GM12878 (cell line): ENCODE results near the gene NOTCH4. TPM values are rescaled to one million over a fixed set of nuclear protein-coding genes. Genes with fewer than 3 reads are reported as not detected.
"Not testable (repeated sequence)": the region's sequence is repeated elsewhere in the genome, so short reads cannot be mapped to it uniquely, and the experiment has no call there.

Experiments
- ATAC-seq: fragments of 200-7000 bp; cut with Tn5 transposase; 3 replicates; pipeline ENCODE4 v1.9.1; 2020; ENCODE audit warnings: mild to moderate bottlenecking, moderate library complexity
- BruUV-seq: library from RNA; stranded (reverse); fragments of 400-500 nt; replicated peaks from 2 replicates; lab custom pipeline; 2021; lab: Mats Ljungman, UMichigan
- CTCF ChIA-PET: fragments of 300-600 bp; sonication (Branson Sonifier 250); formaldehyde crosslinking; extraction: SDS; loops from one replicate; lab custom pipeline; 2021; ENCODE audit warnings: inconsistent platforms; lab: Yijun Ruan, JAX
- POLR2A ChIA-PET: fragments of 350-600 bp; formaldehyde crosslinking; extraction: SDS; loops from one replicate; lab custom pipeline; 2021; ENCODE audit warnings: inconsistent platforms; lab: Charles Lee
- RAD21 ChIA-PET: fragments of 300-600 bp; sonication (Branson Sonifier 250); formaldehyde crosslinking; loops from one replicate; lab custom pipeline; 2023; ENCODE audit warnings: antibody characterized with exemption; ENCODE audit not compliant: unreplicated experiment; lab: Charles Lee
- SMC1A ChIA-PET: fragments of 300-600 bp; sonication (Branson Sonifier 250); formaldehyde crosslinking; loops from one replicate; lab custom pipeline; 2023; ENCODE audit not compliant: unreplicated experiment, uncharacterized antibody; lab: Charles Lee
- DNase-seq: peaks from one replicate; pipeline ENCODE4 v3.0.0-alpha.2; 2011; ENCODE audit warnings: low read depth, low spot score
- FAIRE-seq: peaks from 3 replicates; lab custom pipeline; 2011; peaks lifted over from hg19 to GRCh38; lab: Jason Lieb, UNC
- H2AFZ ChIP-seq: 2 replicates; pipeline ENCODE4 v1.6.0; 2011; ENCODE audit warnings: low read depth, low read length, control low read depth; ENCODE audit not compliant: control insufficient read depth
- H3K27ac ChIP-seq: 2 replicates; pipeline ENCODE4 v1.5.1; 2011; ENCODE audit warnings: control low read depth; ENCODE audit not compliant: control insufficient read depth, insufficient read depth
- H3K27me3 ChIP-seq, 2 experiments: replicated peaks in 1 of 2; 2 replicates each; pipeline versions ENCODE4 v1.6.0 to v1.6.1; 2011; ENCODE audit warnings: low read length in 1 of 2; ENCODE audit not compliant: control insufficient read depth in 2 of 2, insufficient read depth in 2 of 2
- H3K36me3 ChIP-seq, 2 experiments: 2 replicates each; pipeline ENCODE4 v1.5.1; 2011; ENCODE audit warnings: low read length in 1 of 2; ENCODE audit not compliant: control insufficient read depth in 2 of 2, insufficient read depth in 2 of 2
- H3K4me1 ChIP-seq: 2 replicates; pipeline ENCODE4 v1.6.1; 2011; ENCODE audit warnings: mild to moderate bottlenecking, low read length, moderate library complexity, mixed read lengths; ENCODE audit not compliant: control insufficient read depth, insufficient read depth
- H3K4me2 ChIP-seq: 2 replicates; pipeline ENCODE4 v1.6.0; 2011; ENCODE audit warnings: control low read depth; ENCODE audit not compliant: control insufficient read depth, insufficient read depth
- H3K4me3 ChIP-seq: fragments of 200-600 bp; sonication (generic); 2 replicates; pipeline ENCODE4 v1.5.1; 2016
- H3K79me2 ChIP-seq: 2 replicates; pipeline ENCODE4 v1.6.0; 2011; ENCODE audit warnings: low read length; ENCODE audit not compliant: control insufficient read depth, insufficient read depth
- H3K9ac ChIP-seq: 2 replicates; pipeline ENCODE4 v1.8.0; 2011; ENCODE audit warnings: low read length, control low read depth, mixed read lengths; ENCODE audit not compliant: control insufficient read depth, insufficient read depth
- H3K9me3 ChIP-seq: replicated peaks from 3 replicates; pipeline ENCODE4 v1.5.1; 2011; ENCODE audit warnings: mild to moderate bottlenecking, low read length; ENCODE audit not compliant: control insufficient read depth, insufficient read depth
- H4K20me1 ChIP-seq: 2 replicates; pipeline ENCODE4 v1.6.0; 2011; ENCODE audit not compliant: control insufficient read depth, insufficient read depth
- CBFB ChIP-seq: IDR thresholded peaks from 2 replicates; pipeline ENCODE4 v1.6.1; 2016; ENCODE audit warnings: antibody characterized with exemption, low read depth
- IKZF1 ChIP-seq: fragments of 450-650 bp; conservative IDR thresholded peaks from 2 replicates; pipeline ENCODE4 v1.6.1; 2017; ENCODE audit warnings: antibody characterized with exemption, mild to moderate bottlenecking
- POLR2AphosphoS5 ChIP-seq: IDR thresholded peaks from 2 replicates; pipeline ENCODE4 v1.6.1; 2011; ENCODE audit warnings: mild to moderate bottlenecking, low read length, inconsistent platforms
- ZBTB40 ChIP-seq: fragments of 450-650 bp; IDR thresholded peaks from 2 replicates; pipeline ENCODE4 v1.6.1; 2016; ENCODE audit warnings: mild to moderate bottlenecking, moderate library complexity, borderline replicate concordance
- ZNF384 ChIP-seq: IDR thresholded peaks from 2 replicates; pipeline ENCODE4 v1.6.1; 2012; ENCODE audit warnings: low read depth, mild to moderate bottlenecking, low read length, improper control_type of control experiment, borderline replicate concordance
- ZNF687 ChIP-seq: fragments of 450-650 bp; IDR thresholded peaks from 2 replicates; pipeline ENCODE4 v1.6.1; 2017; ENCODE audit warnings: mild to moderate bottlenecking, moderate library complexity
- WGBS: methylation state at CpG from one replicate; pipeline ENCODE4 v1.1.6; 2016; ENCODE audit warnings: low lambda C conversion rate; ENCODE audit not compliant: insufficient replicate concordance, insufficient coverage; ENCODE audit errors: missing lambda C conversion rate; 5-methylcytosine and 5-hydroxymethylcytosine counted together
- in situ Hi-C: fragments of 300-500 bp; cut with MboI; formaldehyde crosslinking; loops from 9 replicates; pipeline ENCODE4 v1.14.3; 2018; ENCODE audit warnings: mixed read lengths
- intact Hi-C: fragments of 100-400 bp; cut with micrococcal nuclease; formaldehyde crosslinking; loops from one replicate; pipeline ENCODE4 v1.14.2; 2022; ENCODE audit not compliant: unreplicated experiment
- polyA plus RNA-seq, 11 experiments: library from polyadenylated mRNA; depleted of rRNA in 4 of 11; unstranded in 6 of 11; stranded (reverse) in 5 of 11; fragments of >200 nt; fragmentation: Nextera tagmentation in 4 of 11; fragmentation: Illumina TruSeq in 1 of 11; extraction: Ambion mirVana in 4 of 11; extraction: Trizol in 1 of 11; gene quantifications; 1 replicate in 1 of 11; 2 replicates in 10 of 11; pipeline versions ENCODE4 v1.2.1 to v1.2.3, GENCODE V29; 2011 to 2016; ENCODE audit warnings: inconsistent platforms in 2 of 11, missing spikeins in 2 of 11, low read depth in 1 of 11
- total RNA-seq, 4 experiments: library from RNA; depleted of rRNA in 3 of 4; stranded (reverse); fragments of >200 nt in 3 of 4; fragmentation: Illumina TruSeq in 1 of 4; extraction: Trizol in 1 of 4; gene quantifications; 2 replicates each; pipeline versions ENCODE4 v1.2.1 to v1.2.3, GENCODE V29; 2013 to 2021

The NOTCH4 gene
- total and polyA plus RNA-seq, 10 of the 15 experiments (the other 5 are each of a cell fraction or from before 2014, with no cell fraction given): 0.66 to 3.3 (median 1.4) TPM

- TF ChIP-seq ZNF687: no peak
- TF ChIP-seq ZNF384: no peak
- no peak for TF ChIP-seq POLR2AphosphoS5
Observed at GRCh38 chr6:32194388-32194787, 29.5 kb downstream of the NOTCH4 start (continued).

- RAD21 ChIA-PET: interaction anchor here (0.7 to 3.7 kb wide), 7 partner anchors 14 to 779 kb away, joined by 3 to 27 read pairs (median 3); partner anchors contain the start of genes AGPAT1, ATF6B and FKBPL
- peak overlapping the region; percentile 99 for H3K9ac ChIP-seq
- intact Hi-C loops: not testable (repeated sequence)
Observed at GRCh38 chr6:32193096-32193495, 30.8 kb downstream of the NOTCH4 start.

More at GRCh38 chr6:32193096-32193495, 30.8 kb downstream of the NOTCH4 start:
- ATAC-seq, in situ Hi-C loops, BruUV-seq, H2AFZ ChIP-seq, DNase-seq, FAIRE-seq, H3K36me3 ChIP-seq, H3K27me3 ChIP-seq, H4K20me1 ChIP-seq, H3K9me3 ChIP-seq: not testable (repeated sequence)
- Histone ChIP-seq H3K79me2 (peaks cover 52% of the 10 kb centered on the region), H3K4me2 (peak overlapping the region; percentile 99), H3K4me3 (peak overlapping the region; percentile 90), H3K4me1 (peaks cover 32% of the 10 kb centered on the region), H3K27ac (peak overlapping the region; percentile 100)
- TF ChIP-seq ZBTB40: 0 out of 2 replicates have a peak, but pooled peaks have one; percentile 11
- TF ChIP-seq CBFB: peak; percentile 1; the same call in 1 of the 2 replicates
- TF ChIP-seq IKZF1: 0 out of 2 replicates have a peak, but pooled peaks have one; percentile 12
- CTCF ChIA-PET: interaction anchor here (1.3 to 4.2 kb wide), 4 partner anchors 14 to 74 kb away, joined by 4 to 35 read pairs (median 7); partner anchors contain the start of genes ATF6B and FKBPL
- SMC1A ChIA-PET: interaction anchor here (0.6 to 4.3 kb wide), 6 partner anchors 15 to 221 kb away, joined by 3 to 41 read pairs (median 3); partner anchors contain the start of genes AGPAT1, ATF6B, FKBPL and RNF5
- POLR2A ChIA-PET: interaction anchor here (0.6 to 7.0 kb wide), 9 partner anchors 15 to 836 kb away, joined by 3 to 123 read pairs (median 5); partner anchors contain the start of genes AGPAT1, ATF6B, FKBPL and HLA-DMA
- 64% methylated on average over 13 of the region's 13 CpGs for whole genome bisulfite sequencing
